CD4-positive, alpha-beta memory T cell (primary cell): Measurements from ENCODE around the gene ROBO1. TPM values are rescaled to one million over a fixed set of nuclear protein-coding genes. Genes with fewer than 3 reads are reported as not detected.
"Not testable (repeated sequence)": the region's sequence is repeated elsewhere in the genome, so short reads cannot be mapped to it uniquely, and the experiment has no call there.

Experiments used
- CTCF ChIA-PET: fragments of 350-600 bp; sonication (Branson Sonifier 250); formaldehyde crosslinking; loops from one replicate; lab custom pipeline; 2021; ENCODE audit warnings: inconsistent platforms; ENCODE audit not compliant: partially characterized antibody; lab: Charles Lee
- POLR2A ChIA-PET: fragments of 350-600 bp; sonication (Branson Sonifier 250); formaldehyde crosslinking; loops from one replicate; lab custom pipeline; 2021; ENCODE audit not compliant: partially characterized antibody; lab: Charles Lee
- DNase-seq, 5 donors: peaks; one replicate each; pipeline versions ENCODE4 v3.0.0 to v3.0.0-alpha.2; 2020 to 2022; ENCODE audit warnings: mixed read lengths in 1 of 5
- H3K27ac ChIP-seq: one replicate; pipeline ENCODE4 v1.7.0; 2013; ENCODE audit warnings: low read depth, low read length
- H3K27me3 ChIP-seq: 2 replicates; pipeline ENCODE4 v1.7.0; 2013; ENCODE audit warnings: mild to moderate bottlenecking, low read length, moderate library complexity; ENCODE audit not compliant: insufficient read depth
- H3K36me3 ChIP-seq: 2 replicates; pipeline ENCODE4 v1.7.0; 2013; ENCODE audit warnings: mild to moderate bottlenecking, low read length, moderate library complexity; ENCODE audit not compliant: insufficient read depth
- H3K4me1 ChIP-seq: 2 replicates; pipeline ENCODE4 v1.7.0; 2013; ENCODE audit warnings: mild to moderate bottlenecking, low read length, moderate library complexity; ENCODE audit not compliant: insufficient read depth
- H3K4me3 ChIP-seq, 2 donors: one replicate each; pipeline ENCODE4 v1.7.0; 2013; ENCODE audit warnings: low read length in 2 of 2, mild to moderate bottlenecking in 1 of 2
- H3K9me3 ChIP-seq, 2 donors: one replicate each; pipeline ENCODE4 v1.7.0; 2013; ENCODE audit warnings: low read length in 2 of 2, control low read depth in 1 of 2; ENCODE audit not compliant: control insufficient read depth in 1 of 2
- H3K27ac Mint-ChIP-seq, 7 donors: one replicate each; pipeline ENCODE4 v1.8.0; 2020 to 2021; ENCODE audit warnings: mixed read lengths in 7 of 7, mild to moderate bottlenecking in 6 of 7, inconsistent platforms in 3 of 7, moderate library complexity in 3 of 7
- H3K27me3 Mint-ChIP-seq, 2 donors: one replicate each; pipeline ENCODE4 v1.8.0; 2020 to 2021; ENCODE audit warnings: mixed read lengths in 2 of 2
- H3K36me3 Mint-ChIP-seq, 2 donors: one replicate each; pipeline ENCODE4 v1.8.0; 2020 to 2021; ENCODE audit warnings: mixed read lengths in 2 of 2, inconsistent platforms in 1 of 2, mild to moderate bottlenecking in 1 of 2
- H3K4me1 Mint-ChIP-seq, 4 donors: one replicate each; pipeline ENCODE4 v1.8.0; 2020 to 2021; ENCODE audit warnings: mixed read lengths in 4 of 4, mild to moderate bottlenecking in 1 of 4
- H3K4me3 Mint-ChIP-seq, 8 donors: one replicate each; pipeline ENCODE4 v1.8.0; 2020 to 2021; ENCODE audit warnings: mixed read lengths in 8 of 8, mild to moderate bottlenecking in 7 of 8, moderate library complexity in 6 of 8, inconsistent platforms in 3 of 8
- H3K9me3 Mint-ChIP-seq, 8 donors: one replicate each; pipeline ENCODE4 v1.8.0; 2020 to 2021; ENCODE audit warnings: mixed read lengths in 8 of 8, mild to moderate bottlenecking in 5 of 8, inconsistent platforms in 3 of 8, moderate library complexity in 1 of 8
- intact Hi-C: fragments of 100-400 bp; cut with micrococcal nuclease; formaldehyde crosslinking; loops from one replicate; pipeline ENCODE4 v1.15.1; 2023
- polyA plus RNA-seq, 2 donors: library from polyadenylated mRNA; unstranded; fragments of 300-500 nt; fragmentation: Illumina TruSeq; gene quantifications; one replicate each; pipeline ENCODE4 v1.2.3, GENCODE V29; 2021
- total RNA-seq, 2 experiments: library from RNA; stranded (reverse); gene quantifications; one replicate each; pipeline ENCODE4 v1.2.3, GENCODE V29; 2021

ROBO1 gene
- total and polyA plus RNA-seq, 4 experiments from 2014 or later: not detected

- H3K27ac Mint-ChIP-seq: no peak overlapping the region
- no peak overlapping the region for H3K4me3 Mint-ChIP-seq
- no peaks in the 10 kb centered on the region for H3K27me3 Mint-ChIP-seq
- intact Hi-C loops: no loop called here
- Histone ChIP-seq H3K9me3 (no peaks in the 10 kb centered on the region), H3K27me3 (no peaks in the 10 kb centered on the region), H3K4me3 (no peak overlapping the region), H3K27ac (no peak overlapping the region), H3K36me3 (no peaks in the 10 kb centered on the region), H3K4me1 (no peaks in the 10 kb centered on the region)
- POLR2A ChIA-PET: no interaction called here
- H3K4me1 Mint-ChIP-seq: no peaks in the 10 kb centered on the region
- no peak for DNase-seq
- no peaks in the 10 kb centered on the region for H3K36me3 Mint-ChIP-seq
- CTCF ChIA-PET: no interaction called here
- H3K9me3 Mint-ChIP-seq: peaks cover 0 to 7% (median 2%) of the 10 kb centered on the region in 8 donors
These were observed 452.8 kb downstream of the ROBO1 start for GRCh38 chr3:79314962-79315361.

GRCh38 chr3:79314544-79314943, 453.3 kb downstream of the ROBO1 start:
- H3K4me1 Mint-ChIP-seq: no peaks in the 10 kb centered on the region
- no peak for DNase-seq
- Histone ChIP-seq H3K36me3 (no peaks in the 10 kb centered on the region), H3K27ac (no peak overlapping the region), H3K4me1 (no peaks in the 10 kb centered on the region), H3K4me3 (no peak overlapping the region), H3K9me3 (no peaks in the 10 kb centered on the region), H3K27me3 (no peaks in the 10 kb centered on the region)
- CTCF ChIA-PET: no interaction called here
- intact Hi-C loops: no loop called here
- peaks cover 0 to 7% (median 2%) of the 10 kb centered on the region in 8 donors for H3K9me3 Mint-ChIP-seq
- H3K36me3 Mint-ChIP-seq: no peaks in the 10 kb centered on the region
- POLR2A ChIA-PET: no interaction called here
- no peak overlapping the region for H3K27ac Mint-ChIP-seq
- no peaks in the 10 kb centered on the region for H3K27me3 Mint-ChIP-seq
- no peak overlapping the region for H3K4me3 Mint-ChIP-seq

DNA sequence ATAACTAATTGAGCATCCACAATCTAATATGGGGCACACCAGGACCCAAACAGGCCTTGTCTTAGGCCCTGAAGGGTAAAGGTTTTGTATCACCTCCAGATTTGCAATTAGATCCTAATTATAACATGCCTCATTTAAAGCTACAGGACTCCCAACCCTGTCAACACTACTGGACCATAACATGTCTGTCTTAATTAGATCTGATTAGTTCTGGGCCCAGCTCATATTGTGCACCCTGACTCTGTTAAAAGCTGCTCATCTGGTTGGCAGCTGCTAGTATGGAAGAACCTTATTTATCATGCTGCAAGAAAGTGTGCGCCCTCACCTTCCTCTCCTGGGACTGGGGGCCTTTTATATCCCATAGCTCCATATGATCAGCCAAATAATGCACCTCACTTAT, 457.8 kb downstream of the ROBO1 start:
- peaks cover 0 to 5% (median under 1%) of the 10 kb centered on the region in 8 donors for H3K9me3 Mint-ChIP-seq
- no peaks in the 10 kb centered on the region for H3K4me1 ChIP-seq
- ChIA-PET CTCF (no interaction called here), POLR2A (no interaction called here)
- no peaks in the 10 kb centered on the region for H3K27me3 Mint-ChIP-seq
- no peaks in the 10 kb centered on the region for H3K36me3 Mint-ChIP-seq
- no peak overlapping the region for H3K27ac ChIP-seq
- intact Hi-C loops: no loop called here
- H3K36me3 ChIP-seq: no peaks in the 10 kb centered on the region
- H3K27me3 ChIP-seq: no peaks in the 10 kb centered on the region
- DNase-seq: no peak
- no peaks in the 10 kb centered on the region for H3K9me3 ChIP-seq
- no peak overlapping the region for H3K27ac Mint-ChIP-seq
- no peaks in the 10 kb centered on the region for H3K4me1 Mint-ChIP-seq
- no peak overlapping the region for H3K4me3 Mint-ChIP-seq
- H3K4me3 ChIP-seq: no peak overlapping the region

GRCh38 chr3:79306934-79307570, 460.7 kb downstream of the ROBO1 start:
- Mint-ChIP-seq H3K27me3 (no peaks in the 10 kb centered on the region), H3K36me3 (no peaks in the 10 kb centered on the region), H3K27ac (no peak overlapping the region), H3K4me3 (no peak overlapping the region), H3K9me3 (peaks cover 0 to 8% (median 2%) of the 10 kb centered on the region in 8 donors), H3K4me1 (no peaks in the 10 kb centered on the region)
- DNase-seq: no peak
- intact Hi-C loops: no loop called here
- no peaks in the 10 kb centered on the region for H3K36me3 ChIP-seq
- H3K4me1 ChIP-seq: no peaks in the 10 kb centered on the region
- ChIA-PET POLR2A (no interaction called here), CTCF (no interaction called here)
- no peaks in the 10 kb centered on the region for H3K9me3 ChIP-seq
- H3K27me3 ChIP-seq: no peaks in the 10 kb centered on the region
- no peak overlapping the region for H3K27ac ChIP-seq
- H3K4me3 ChIP-seq: no peak overlapping the region

- peaks cover 4 to 11% (median 5%) of the 10 kb centered on the region in 8 donors for H3K9me3 Mint-ChIP-seq
- H3K27ac ChIP-seq, H3K36me3 ChIP-seq, H3K4me1 Mint-ChIP-seq, DNase-seq, CTCF ChIA-PET, H3K27me3 Mint-ChIP-seq, H3K9me3 ChIP-seq, H3K27me3 ChIP-seq, intact Hi-C loops, H3K36me3 Mint-ChIP-seq, H3K4me3 Mint-ChIP-seq, POLR2A ChIA-PET, H3K4me3 ChIP-seq, H3K4me1 ChIP-seq, H3K27ac Mint-ChIP-seq: not testable (repeated sequence)
These were observed 467.7 kb downstream of the ROBO1 start for GRCh38 chr3:79299949-79300635.

DNA sequence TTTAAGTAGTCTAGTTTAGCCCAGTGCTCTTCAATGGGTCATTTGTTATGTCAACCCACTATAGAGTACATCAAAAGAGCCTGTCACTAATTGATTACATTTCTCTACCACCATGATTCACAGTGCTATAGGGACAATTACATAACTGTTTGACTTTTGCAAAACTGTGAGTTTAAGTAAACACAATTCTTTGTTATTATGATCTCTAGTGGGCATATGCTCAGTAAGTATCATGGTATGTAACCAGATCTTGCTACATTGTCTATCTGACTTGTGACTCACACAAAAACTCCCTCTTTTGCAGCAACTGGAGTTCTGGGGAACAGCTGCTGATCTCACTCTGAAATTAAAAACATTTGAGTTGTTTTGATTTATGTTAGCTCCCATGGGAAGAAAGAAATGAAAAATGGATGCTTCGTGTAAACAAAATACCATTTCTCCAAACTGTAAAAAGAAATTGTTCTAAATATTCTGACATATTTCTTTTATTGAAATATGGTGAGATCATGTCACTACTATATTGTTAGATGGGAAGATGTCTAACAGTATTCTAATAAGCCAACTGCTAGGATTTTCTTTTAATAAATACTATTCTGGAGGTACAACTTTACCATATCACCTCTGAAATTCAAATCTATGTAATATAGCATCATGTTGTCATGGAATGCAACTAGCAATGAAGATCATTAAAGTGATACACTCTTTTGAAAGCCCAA, 470.4 kb downstream of the ROBO1 start:
- no peak overlapping the region for H3K4me3 ChIP-seq
- H3K4me1 ChIP-seq: no peaks in the 10 kb centered on the region
- no peaks in the 10 kb centered on the region for H3K27me3 Mint-ChIP-seq
- CTCF ChIA-PET: no interaction called here
- H3K4me1 Mint-ChIP-seq: no peaks in the 10 kb centered on the region
- no peak overlapping the region for H3K4me3 Mint-ChIP-seq
- no peaks in the 10 kb centered on the region for H3K36me3 Mint-ChIP-seq
- no peaks in the 10 kb centered on the region for H3K36me3 ChIP-seq
- DNase-seq: no peak
- intact Hi-C loops: no loop called here
- POLR2A ChIA-PET: no interaction called here
- no peak overlapping the region for H3K27ac ChIP-seq
- H3K9me3 Mint-ChIP-seq: peaks cover 4 to 25% (median 12%) of the 10 kb centered on the region in 8 donors
- no peaks in the 10 kb centered on the region for H3K27me3 ChIP-seq
- no peak overlapping the region for H3K27ac Mint-ChIP-seq
- no peaks in the 10 kb centered on the region for H3K9me3 ChIP-seq

- no peaks in the 10 kb centered on the region for H3K27me3 Mint-ChIP-seq
- Histone ChIP-seq H3K27ac (no peak overlapping the region), H3K36me3 (no peaks in the 10 kb centered on the region), H3K27me3 (no peaks in the 10 kb centered on the region), H3K4me1 (no peaks in the 10 kb centered on the region), H3K4me3 (no peak overlapping the region), H3K9me3 (no peaks in the 10 kb centered on the region)
- H3K36me3 Mint-ChIP-seq: no peaks in the 10 kb centered on the region
- CTCF ChIA-PET: no interaction called here
- intact Hi-C loops: no loop called here
- H3K4me3 Mint-ChIP-seq: no peak overlapping the region
- H3K9me3 Mint-ChIP-seq: peaks cover 0 to 26% (median 11%) of the 10 kb centered on the region in 8 donors
- no peak overlapping the region for H3K27ac Mint-ChIP-seq
- no peak for DNase-seq
- H3K4me1 Mint-ChIP-seq: no peaks in the 10 kb centered on the region
- POLR2A ChIA-PET: no interaction called here
These were observed 480.9 kb downstream of the ROBO1 start for GRCh38 chr3:79286882-79287281.
